GM21515 (cell line): Measurements from ENCODE around the gene MRPL24.
"Not testable (repeated sequence)": the region's sequence is repeated elsewhere in the genome, so short reads cannot be mapped to it uniquely, and the experiment has no call there.

Source experiments
- ATAC-seq: cut with Tn5 transposase; IDR thresholded peaks from one replicate; pipeline ENCODE4 v1.9.1; 2021; ENCODE audit not compliant: unreplicated experiment

Gene MRPL24

GRCh38 chr1:156740741-156741480 is at the start of gene MRPL24:
Gene MRPL24 (minus strand): TSS chr1:156741088. CDS start chr1:156738704, 2,384 bp downstream.
- peak; percentile 68 for ATAC-seq

GRCh38 chr1:156789621-156790318 is 48.9 kb upstream of the MRPL24 start:
- no peak for ATAC-seq

- ATAC-seq, result no peak
Measured at GRCh38 chr1:156788136-156788535, 47.2 kb upstream of the MRPL24 start.

GRCh38 chr1:156786640-156787039 is 45.8 kb upstream of the MRPL24 start:
- no peak for ATAC-seq

- ATAC-seq, result no peak
Measured at GRCh38 chr1:156785458-156785857, 44.6 kb upstream of the MRPL24 start.

GRCh38 chr1:156781585-156782186 is 40.8 kb upstream of the MRPL24 start:
- ATAC-seq, result no peak

GRCh38 chr1:156777573-156777972 is 36.7 kb upstream of the MRPL24 start:
- ATAC-seq, result no peak

- ATAC-seq, result no peak
Measured at GRCh38 chr1:156776942-156777341, 36.1 kb upstream of the MRPL24 start.

- no peak for ATAC-seq
Measured at GRCh38 chr1:156775799-156776198, 34.9 kb upstream of the MRPL24 start.

GRCh38 chr1:156773607-156774006 is 32.7 kb upstream of the MRPL24 start:
- no peak for ATAC-seq

GRCh38 chr1:156772728-156773497 is 32.0 kb upstream of the MRPL24 start:
- no peak for ATAC-seq

- ATAC-seq, result no peak
Measured at GRCh38 chr1:156772222-156772621, 31.3 kb upstream of the MRPL24 start.

GRCh38 chr1:156768610-156769295 is 27.9 kb upstream of the MRPL24 start:
- ATAC-seq, result no peak

GRCh38 chr1:156767879-156768604 is 27.2 kb upstream of the MRPL24 start:
- ATAC-seq, result no peak

- peak; percentile 91 for ATAC-seq
Measured at GRCh38 chr1:156767101-156767878, 26.4 kb upstream of the MRPL24 start, which contains the start of gene PRCC. Gene PRCC (plus strand): TSS chr1:156767535. CDS start chr1:156767772, 237 bp downstream.

- ATAC-seq, result peak; percentile 12
Measured at GRCh38 chr1:156766298-156767100, 25.6 kb upstream of the MRPL24 start.

GRCh38 chr1:156765666-156766065 is 24.8 kb upstream of the MRPL24 start:
- ATAC-seq, result no peak

- ATAC-seq, result not testable (repeated sequence)
Measured at GRCh38 chr1:156765136-156765535, 24.2 kb upstream of the MRPL24 start.
